GM21526 (cell line): ENCODE results near the gene THADA.
"Not testable (repeated sequence)": the region's sequence is repeated elsewhere in the genome, so short reads cannot be mapped to it uniquely, and the experiment has no call there.

Source experiments
- ATAC-seq: cut with Tn5 transposase; IDR thresholded peaks from one replicate; pipeline ENCODE4 v1.9.1; 2021; ENCODE audit warnings: moderate library complexity; ENCODE audit not compliant: unreplicated experiment, low FRiP score

Gene THADA

DNA sequence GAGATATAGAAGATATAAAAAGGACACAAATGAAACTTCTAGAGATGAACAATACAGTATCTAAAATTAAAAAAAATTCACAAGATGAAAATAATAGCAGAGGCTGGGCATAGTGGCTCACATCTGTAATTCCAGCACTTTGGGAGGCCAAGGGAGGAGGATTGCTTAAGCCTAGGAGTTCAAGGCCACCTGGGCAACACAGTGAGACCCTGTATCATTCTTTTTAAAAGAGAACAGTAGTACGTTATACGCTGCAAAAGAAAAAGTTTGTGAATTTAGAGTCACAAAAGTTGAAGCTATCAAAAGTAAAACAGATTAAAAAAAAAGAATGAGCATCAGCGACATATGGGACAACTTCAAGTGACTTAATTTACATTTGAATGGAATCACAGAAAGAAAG, 287.9 kb downstream of the THADA start:
- ATAC-seq, result no peak

DNA sequence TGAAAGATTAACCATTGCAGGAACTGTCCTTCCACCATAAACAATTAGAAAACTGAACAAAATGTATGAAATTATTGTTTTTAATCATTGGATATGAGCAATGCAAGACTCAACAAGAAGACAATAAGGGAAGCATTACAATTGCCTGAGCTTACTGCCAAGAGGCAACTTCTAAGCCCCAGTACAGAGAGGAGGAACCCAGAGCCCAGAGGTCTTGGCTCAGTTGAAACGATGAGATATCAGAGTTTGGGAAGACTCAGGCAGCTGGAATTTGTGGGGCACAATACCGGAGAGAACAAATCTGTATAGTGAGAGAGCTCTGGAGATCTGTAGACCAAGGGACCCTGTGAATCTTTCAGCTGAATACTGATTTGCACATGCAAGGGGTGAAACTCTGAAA, 288.8 kb downstream of the THADA start:
- no peak for ATAC-seq

DNA sequence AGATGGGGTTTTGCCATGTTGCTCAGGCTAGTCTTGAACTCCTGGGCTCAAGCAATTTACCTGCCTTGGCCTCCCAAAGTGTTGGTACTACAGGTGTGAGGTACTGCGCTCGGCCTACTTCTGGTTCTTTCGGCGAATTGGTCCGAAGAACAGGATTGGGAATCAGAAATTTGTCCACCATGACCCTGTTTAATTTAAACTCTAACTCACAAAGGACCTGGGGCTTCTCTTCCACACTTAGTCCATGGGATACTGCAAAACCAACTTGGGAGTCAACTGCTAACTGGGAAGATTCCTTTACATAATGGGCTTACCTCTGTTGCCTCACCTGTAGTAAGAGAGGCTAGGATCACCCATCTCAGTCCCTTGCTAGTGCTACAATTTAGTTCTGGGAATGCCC, 289.6 kb downstream of the THADA start:
- ATAC-seq, result no peak

GRCh38 chr2:43305517-43305916, 290.3 kb downstream of the THADA start:
- ATAC-seq, result no peak

GRCh38 chr2:43305012-43305411, 290.8 kb downstream of the THADA start:
- ATAC-seq, result no peak

DNA sequence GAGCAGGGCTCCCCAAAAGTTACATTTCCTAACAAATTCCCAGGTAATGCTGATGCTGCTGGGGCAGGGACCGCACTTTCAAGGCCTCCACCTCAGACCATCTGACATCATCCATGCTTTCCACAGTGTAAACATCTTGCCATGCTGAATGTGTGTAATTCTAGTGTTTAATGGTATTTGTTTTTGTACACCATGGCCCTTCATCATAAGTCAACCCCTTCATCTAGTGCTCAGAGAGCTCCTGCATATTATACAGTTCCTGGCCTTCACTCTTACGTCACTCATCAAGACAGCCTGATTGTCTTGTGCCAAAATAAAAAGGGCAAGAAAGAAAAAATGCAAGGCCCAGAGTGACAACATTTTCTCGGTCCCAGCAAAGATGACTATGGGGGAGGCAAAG, 291.9 kb downstream of the THADA start:
- ATAC-seq, result no peak

GRCh38 chr2:43302961-43303494, 292.8 kb downstream of the THADA start:
- no peak for ATAC-seq

DNA sequence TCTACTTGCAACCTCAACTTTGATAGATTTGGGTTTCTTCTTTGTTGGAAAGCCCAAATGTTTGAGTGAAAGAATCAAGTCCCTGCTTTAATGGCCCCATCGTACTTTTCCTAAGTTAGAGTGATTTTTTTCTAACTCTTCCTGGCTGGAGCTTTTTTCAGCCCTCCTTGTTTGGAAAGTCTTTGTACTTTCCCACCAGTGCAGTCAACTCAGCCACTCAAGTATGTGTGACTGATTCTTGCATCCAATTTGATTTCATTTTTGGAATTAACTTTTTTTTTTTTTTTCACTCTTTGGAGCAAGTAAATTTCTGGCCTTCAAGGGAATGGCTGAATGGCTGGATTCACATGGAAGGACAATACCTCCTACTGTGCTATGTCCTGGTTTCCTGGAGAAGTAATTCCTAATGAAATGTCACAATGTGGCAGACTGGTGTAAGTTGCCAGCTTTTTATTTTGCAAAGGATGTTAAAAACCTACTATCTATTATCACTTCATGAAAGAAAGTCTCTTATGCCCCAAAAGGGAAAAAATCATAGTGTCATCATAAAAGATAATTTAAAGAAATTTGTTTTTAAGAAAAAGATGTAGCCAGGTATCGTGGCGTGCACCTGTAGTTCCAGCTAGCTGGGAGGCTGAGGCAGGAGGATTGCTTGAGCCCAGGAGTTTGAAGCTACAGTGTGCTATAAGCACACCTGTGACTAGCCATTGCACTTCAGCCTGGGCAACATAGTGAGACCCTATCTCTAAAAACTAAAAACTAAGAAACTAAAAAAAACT, 293.5 kb downstream of the THADA start:
- no peak for ATAC-seq

- ATAC-seq, result no peak
Measured at GRCh38 chr2:43300781-43301583, 294.9 kb downstream of the THADA start.

DNA sequence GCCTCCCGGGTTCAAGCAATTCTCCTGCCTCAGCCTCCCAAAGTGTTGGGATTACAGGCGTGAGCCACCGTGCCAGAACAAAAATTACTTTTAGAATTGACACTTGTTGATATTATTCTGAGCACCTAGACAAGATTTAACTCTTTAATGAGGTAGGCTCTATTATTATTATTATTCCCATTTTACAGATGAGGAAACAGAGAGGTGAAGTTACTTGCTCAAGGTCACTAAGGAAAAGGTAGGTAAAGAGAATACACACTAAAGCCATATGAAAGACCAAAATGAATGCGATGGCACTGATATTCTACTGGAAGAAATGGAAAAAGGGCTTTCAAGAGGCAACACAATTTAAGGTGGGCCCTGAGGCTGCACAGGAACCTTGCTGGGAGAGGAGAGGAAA, 295.6 kb downstream of the THADA start:
- ATAC-seq, result no peak

GRCh38 chr2:43298500-43298899, 297.3 kb downstream of the THADA start:
- no peak for ATAC-seq

GRCh38 chr2:43297740-43298139, 298.1 kb downstream of the THADA start:
- ATAC-seq, result not testable (repeated sequence)

- no peak for ATAC-seq
Measured at GRCh38 chr2:43294973-43295603, 300.8 kb downstream of the THADA start.

DNA sequence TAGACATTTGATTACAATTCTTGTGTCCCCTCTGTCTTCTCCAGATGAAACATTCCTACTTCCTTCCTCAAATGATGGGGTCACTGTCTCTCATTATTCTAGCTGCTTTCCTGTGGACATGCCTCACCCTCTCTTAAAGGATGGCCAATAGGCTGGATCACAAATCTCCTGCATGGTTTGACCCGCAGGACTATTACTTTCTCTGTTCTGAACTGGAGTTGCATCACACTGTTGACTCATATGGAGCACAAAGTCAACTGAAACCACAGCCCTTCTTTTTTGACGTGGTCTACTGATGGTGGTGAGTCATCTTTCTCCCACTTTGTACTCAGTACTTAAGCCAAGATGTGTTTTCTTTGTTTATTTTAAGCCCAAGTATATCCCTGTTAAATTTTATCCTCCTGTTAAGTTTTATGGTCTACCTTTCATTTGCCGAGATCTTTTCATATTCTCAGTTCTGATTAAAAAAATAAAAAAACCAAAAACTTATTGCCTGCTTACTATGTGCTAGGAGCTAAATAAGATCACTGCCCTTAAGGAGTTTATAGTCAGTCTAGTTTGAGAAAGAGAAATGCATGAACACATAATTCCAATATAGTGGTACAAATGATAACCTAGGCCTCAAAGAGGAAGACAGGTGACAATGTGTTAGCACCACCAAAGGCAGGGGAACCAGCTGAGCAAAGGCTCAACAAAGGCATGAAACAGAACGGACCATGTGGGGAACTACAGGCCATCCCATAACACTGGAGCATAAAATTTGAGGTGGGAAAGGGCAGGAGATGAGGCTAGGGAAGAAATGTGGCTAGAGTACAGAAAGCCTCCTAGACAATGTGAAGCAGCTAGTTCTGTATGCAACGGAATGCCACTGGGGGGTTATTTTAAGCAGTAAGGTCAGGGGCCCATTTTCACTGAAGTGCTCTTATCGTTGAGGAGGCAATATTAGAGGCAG, 301.8 kb downstream of the THADA start:
- peak; percentile 98 for ATAC-seq

- ATAC-seq, result no peak
Measured at GRCh38 chr2:43292851-43293743, 302.7 kb downstream of the THADA start.

GRCh38 chr2:43292297-43292696, 303.5 kb downstream of the THADA start:
- ATAC-seq, result no peak

- ATAC-seq, result no peak
Measured at GRCh38 chr2:43289331-43289730, 306.5 kb downstream of the THADA start.

DNA sequence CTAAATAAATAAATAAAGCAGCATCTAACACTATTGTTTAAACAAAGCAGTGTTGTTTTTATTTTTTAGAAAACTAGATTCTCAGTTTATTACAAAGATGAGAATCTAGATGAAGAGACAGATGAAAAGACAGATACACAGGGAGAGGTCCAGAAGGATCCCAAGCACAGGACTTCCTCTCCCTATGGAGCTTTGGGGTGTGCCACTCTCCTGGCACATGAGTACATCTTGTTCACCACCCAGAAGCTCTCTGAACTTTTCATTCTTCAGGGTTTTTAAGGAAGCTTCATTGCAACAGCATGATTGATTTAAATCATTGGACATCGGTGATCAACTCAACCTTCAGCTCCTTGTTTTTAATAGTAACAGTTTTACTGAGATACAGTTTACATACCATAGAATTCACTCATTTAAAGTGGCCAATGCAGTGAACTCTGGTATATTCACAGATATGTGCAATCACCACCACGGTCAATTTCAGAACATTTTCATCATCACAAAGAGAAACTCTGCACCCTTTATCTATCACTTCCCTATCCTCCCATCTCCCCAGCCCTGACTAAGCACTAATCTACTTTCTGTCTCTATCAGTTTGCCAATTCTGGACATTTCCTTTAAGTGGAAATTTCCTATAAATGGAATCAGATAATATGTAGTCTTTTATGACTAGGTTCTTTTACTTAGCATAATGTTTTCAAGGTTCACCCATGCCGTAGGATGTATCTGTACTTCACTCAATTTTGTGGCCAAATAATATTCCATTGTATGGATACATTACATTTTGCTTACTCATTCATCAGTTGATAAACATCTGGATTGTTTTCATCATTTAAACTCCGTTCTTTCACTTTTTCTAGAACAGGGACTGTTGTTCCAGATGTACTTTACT, 307.2 kb downstream of the THADA start:
- ATAC-seq, result no peak
